ENCODE results near the gene RPL18.
A peak's percentile ranks its signal among the peaks of the same experiment; 100 is the strongest.

The RPL18 gene

DNA sequence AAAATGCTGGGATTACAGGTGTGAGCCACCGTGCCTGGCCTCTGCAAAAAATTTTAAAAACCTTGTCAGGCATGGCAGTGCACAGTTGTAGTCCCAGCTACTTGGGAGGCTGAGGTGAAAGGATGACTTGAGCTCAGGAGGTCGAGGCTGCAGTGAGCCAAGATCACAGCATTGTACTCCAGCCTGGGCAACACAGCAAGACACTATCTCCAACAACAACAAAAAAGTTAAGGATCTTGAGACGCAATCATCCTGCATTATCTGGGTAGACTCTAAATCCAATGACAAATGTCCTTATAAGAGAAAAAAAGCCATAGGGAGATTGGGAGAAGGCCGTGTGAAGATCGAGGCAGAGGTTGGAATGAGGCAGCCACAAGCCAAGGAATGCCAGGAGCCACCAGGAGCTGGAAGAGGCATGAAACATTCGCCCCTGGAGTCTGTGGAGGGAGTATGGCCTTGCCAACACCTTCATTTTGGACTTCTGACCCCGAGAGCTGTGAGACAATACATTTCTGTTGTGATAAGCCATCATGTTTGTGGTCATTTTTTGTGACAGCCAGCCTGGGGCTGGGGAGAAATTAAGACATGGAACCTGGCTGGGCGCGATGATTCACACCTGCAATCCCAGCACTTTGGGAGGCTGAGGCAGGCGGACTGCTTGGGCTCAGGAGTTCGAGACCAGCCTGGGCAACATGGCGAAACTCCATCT is 32.1 kb upstream of the RPL18 start:
- no peak overlapping the region for H3K4me3 Mint-ChIP-seq
- H3K27me3 Mint-ChIP-seq = no peaks in the 10 kb centered on the region
- no peak overlapping the region for H3K27ac Mint-ChIP-seq
- H3K9me3 Mint-ChIP-seq = no peaks in the 10 kb centered on the region
- DNase-seq = no peak
- ATAC-seq = no peak
- peaks cover 27% of the 10 kb centered on the region for H3K4me1 Mint-ChIP-seq

DNA sequence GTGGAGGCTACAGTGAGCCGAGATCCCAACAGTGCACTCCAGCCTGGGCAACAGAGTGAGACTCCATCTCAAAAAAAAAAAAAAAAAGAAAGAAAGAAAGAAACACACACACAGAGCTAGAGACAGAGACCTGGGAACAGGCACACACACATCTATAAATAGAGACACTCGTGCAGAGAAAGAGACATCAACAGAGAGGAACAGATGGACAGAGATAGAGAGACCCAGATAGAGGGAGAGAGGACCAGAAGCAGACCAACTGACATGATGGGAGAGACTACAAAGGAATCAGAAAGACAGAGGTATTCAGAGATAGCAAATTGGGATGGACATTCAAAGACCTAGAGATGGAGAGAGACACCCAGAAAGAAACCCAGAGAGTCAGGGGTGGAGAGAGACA is 29.2 kb upstream of the RPL18 start:
- Mint-ChIP-seq H3K27me3 (no peaks in the 10 kb centered on the region), H3K4me1 (peaks cover 48% of the 10 kb centered on the region), H3K27ac (no peak overlapping the region), H3K9me3 (no peaks in the 10 kb centered on the region), H3K4me3 (no peak overlapping the region)
- no peak for ATAC-seq
- no peak for DNase-seq

DNA sequence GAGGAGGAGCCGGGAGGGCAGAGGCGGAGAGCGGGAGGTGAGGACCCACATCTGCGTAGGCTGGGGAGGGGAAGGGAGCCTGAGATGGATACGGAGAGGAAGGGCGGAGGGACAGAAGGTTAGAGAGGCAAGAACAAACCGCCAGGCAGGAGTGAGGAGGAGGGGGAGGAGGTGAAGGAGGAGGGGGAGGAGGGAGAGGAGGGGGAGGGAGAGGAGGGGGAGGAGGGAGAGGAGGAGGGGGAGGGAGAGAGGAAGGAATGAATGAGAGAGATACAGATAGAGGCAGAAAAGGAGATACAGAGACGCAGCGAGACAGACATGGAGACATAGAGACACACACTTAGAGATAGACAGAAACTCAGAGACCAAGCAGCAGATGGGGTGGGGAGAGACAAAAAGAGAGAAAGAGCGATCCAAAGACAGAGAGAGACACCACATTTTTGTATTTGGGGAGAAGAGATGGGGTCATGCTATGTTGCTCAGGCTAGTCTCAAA is 27.8 kb upstream of the RPL18 start:
- Mint-ChIP-seq H3K9me3 (no peaks in the 10 kb centered on the region), H3K27me3 (no peaks in the 10 kb centered on the region), H3K27ac (peak overlapping the region in 1 of 2 donors; percentile 67), H3K4me3 (peak overlapping the region; percentile 89 to 97), H3K4me1 (peaks cover 48% of the 10 kb centered on the region)
- ATAC-seq = no peak
- no peak for DNase-seq

DNA sequence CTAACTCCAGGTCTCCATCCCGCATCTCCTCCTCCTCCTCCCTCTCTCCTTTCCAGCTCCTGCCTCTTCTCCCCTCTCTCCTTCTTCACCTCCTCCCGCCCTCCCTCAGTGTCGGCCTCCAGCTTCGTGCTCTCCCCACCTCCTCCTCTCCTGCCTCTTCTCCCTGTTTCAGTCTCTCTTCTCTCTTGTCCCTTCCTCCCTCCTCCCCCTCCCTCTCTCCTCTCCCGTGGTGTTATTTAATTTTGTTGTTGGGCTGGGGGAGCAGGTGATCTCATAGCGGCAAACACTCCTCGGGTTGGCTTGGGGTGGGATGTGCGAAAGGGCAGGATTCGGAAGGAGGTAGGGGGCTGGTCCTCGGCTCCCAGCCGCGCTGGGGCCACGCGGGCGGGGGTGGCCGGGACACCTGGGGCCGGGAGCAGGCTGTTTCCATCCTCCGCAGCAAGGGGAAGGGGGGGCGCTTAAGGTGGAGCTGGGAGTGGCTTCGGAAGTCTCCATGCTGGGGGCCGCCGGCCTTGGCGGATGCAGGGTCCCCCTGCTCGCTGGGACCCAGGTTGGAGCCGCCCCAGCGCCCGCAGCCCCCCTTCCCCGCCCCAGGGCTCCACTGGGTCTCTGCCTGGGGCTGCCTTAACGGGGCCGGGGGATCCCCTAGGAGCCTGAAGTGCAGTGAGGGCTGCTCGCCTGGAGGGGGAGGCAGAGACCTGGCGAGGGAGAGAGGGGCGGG is 27.2 kb upstream of the RPL18 start, which contains the start of gene CA11:
CA11 (minus strand) TSS at position 187 of the 721 bp plus-strand sequence. CDS start 555 bp downstream, outside the sequence.
- DNase-seq = peak; percentile 94 to 95
- H3K27me3 Mint-ChIP-seq = no peaks in the 10 kb centered on the region
- peaks cover 48% of the 10 kb centered on the region for H3K4me1 Mint-ChIP-seq
- ATAC-seq = peak; percentile 89
- H3K9me3 Mint-ChIP-seq = no peaks in the 10 kb centered on the region
- H3K27ac Mint-ChIP-seq = peak within 1 kb of the TSS; percentile 67 to 87
- peak within 1 kb of the TSS; percentile 89 to 97 for H3K4me3 Mint-ChIP-seq

DNA sequence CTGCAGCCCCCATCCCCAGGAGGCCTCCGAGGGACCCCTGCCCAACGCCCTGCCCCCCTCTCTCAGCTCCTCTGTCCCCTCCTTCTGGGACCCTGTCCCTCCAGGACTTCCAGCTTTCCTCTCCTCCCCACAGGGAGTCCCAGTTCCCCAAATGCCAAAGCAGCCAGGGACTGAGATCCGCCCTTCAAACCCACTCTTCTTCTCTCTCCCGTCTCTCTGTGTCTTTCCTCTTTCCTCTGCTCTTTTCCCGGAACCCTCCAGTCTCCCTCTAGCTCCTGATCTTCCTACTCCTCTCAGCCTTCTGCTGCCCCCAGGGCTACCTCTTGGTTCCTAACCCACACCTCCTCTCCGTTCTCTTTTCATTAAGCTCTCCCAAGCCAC is 26.6 kb upstream of the RPL18 start:
- Mint-ChIP-seq H3K4me1 (peaks cover 48% of the 10 kb centered on the region), H3K9me3 (no peaks in the 10 kb centered on the region), H3K4me3 (peak overlapping the region; percentile 89 to 97), H3K27ac (peak overlapping the region; percentile 44 to 87), H3K27me3 (no peaks in the 10 kb centered on the region)
- no peak for DNase-seq
- ATAC-seq = no peak

DNA sequence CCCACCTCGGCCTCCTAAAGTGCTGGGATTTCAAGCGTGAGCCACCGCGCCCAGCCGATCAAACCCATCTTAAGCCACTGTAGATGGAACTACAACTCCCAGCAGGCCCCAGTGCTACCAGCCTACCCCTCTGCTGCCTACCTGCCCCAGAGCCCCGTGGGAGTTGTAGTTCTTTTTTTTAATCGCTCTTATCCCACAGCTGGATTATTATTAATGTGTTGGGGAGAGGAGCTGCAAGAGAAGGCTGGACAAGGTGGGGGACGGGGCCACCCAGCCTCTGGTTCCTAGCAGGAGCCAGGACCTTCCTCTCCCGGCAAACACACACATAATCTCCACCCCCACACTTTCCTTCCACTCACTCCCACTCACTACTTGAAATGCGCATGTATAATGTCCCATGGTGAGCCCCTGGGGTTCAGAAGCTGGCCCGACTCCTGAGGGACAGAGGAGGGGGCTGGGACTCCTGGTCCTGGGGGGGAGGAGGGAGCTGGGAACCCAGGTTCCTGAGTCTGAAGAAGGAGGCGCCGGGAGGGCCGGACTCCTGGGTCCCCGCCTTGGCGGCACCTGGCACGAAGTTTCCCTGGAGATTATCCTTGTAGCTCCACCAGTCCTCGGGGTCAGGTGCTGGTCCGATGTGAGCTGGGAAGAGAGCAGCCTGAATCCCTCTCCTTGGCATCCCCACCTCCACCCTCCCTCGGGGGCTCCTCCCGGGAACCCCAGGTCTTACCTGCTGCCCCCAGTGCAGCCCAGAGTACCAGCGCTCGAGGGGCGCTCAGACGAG is 26.1 kb upstream of the RPL18 start:
- peak; percentile 81 for ATAC-seq
- peaks cover 49% of the 10 kb centered on the region for H3K4me1 Mint-ChIP-seq

DNA sequence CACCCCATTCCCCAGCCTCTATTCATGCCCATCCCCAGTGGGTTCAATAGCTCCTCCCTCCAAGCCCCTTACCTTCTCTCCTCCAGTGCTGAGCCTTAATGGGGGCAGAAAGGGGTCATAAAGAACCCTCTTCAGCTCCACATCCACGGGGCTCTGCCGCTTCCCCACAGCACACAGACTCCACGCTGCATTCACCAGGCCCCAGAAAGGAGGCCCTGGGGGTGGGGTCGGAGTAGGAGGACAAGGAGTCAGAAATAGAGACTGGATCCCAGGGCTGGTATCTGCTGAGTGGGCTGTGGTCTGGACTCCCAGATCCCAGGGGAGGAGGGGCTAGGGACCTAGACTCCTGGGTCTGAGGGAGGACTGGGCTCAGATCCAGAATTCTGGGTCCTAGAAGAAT is 25.4 kb upstream of the RPL18 start:
- DNase-seq (no peak), ATAC-seq (no peak)
- Mint-ChIP-seq H3K4me3 (peak overlapping the region; percentile 23 to 97), H3K9me3 (no peaks in the 10 kb centered on the region), H3K27me3 (no peaks in the 10 kb centered on the region), H3K27ac (no peak overlapping the region), H3K4me1 (peaks cover 51% of the 10 kb centered on the region)

More for the DNA sequence above, 26.1 kb upstream of the RPL18 start:
- no peaks in the 10 kb centered on the region for H3K9me3 Mint-ChIP-seq
- peak; percentile 74 to 79 for DNase-seq
- peak overlapping the region in 1 of 2 donors; percentile 19 for H3K27ac Mint-ChIP-seq
- no peaks in the 10 kb centered on the region for H3K27me3 Mint-ChIP-seq
- peak overlapping the region; percentile 89 to 97 for H3K4me3 Mint-ChIP-seq

DNA sequence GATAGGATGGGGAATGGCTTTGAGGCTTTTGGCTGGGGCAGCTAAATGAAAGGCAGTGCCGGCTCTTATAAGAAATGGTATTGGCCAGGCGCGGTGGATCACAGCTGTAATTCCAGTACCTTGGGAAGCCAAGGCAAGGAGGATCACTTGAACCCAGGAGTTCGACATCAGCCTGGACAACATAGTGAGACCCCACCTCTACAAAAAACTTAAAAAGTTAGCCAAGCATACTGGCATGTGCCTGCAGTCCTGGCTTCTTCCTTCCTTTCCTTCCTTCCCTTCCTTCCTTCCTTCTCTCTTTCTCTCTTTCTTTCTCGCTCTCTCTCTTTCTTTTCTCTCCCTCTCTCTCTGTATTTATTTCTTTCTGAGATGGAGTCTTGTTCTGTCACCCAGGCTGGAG is 23.9 kb upstream of the RPL18 start:
- peaks cover 7 to 8% of the 10 kb centered on the region in 2 donors for H3K9me3 Mint-ChIP-seq
- no peak overlapping the region for H3K27ac Mint-ChIP-seq
- H3K4me1 Mint-ChIP-seq = peaks cover 56% of the 10 kb centered on the region
- H3K27me3 Mint-ChIP-seq = no peaks in the 10 kb centered on the region
- no peak overlapping the region for H3K4me3 Mint-ChIP-seq
- ATAC-seq (no peak), DNase-seq (no peak)

DNA sequence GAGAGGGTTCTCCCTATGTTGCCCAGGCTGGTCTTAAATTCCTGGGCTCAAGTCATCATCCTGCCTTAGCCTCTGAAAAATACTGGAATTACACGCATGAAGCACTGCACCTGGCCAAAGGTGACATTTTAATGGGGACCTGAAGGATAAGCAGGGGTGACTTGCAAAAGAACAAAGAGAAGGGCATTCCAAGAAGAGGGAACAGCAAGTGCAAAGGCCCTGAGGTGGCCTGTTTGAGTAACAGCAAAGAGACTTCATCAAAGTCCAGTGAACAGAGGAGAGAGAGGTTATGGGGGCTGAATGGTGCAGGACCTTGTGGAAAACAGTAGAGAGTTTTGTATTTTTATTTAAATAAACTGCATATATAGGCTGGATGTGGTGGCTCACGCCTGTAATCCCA is 22.9 kb upstream of the RPL18 start:
- Mint-ChIP-seq H3K27me3 (no peaks in the 10 kb centered on the region), H3K4me1 (peaks cover 55% of the 10 kb centered on the region), H3K4me3 (no peak overlapping the region), H3K9me3 (peaks cover 7 to 8% of the 10 kb centered on the region in 2 donors), H3K27ac (no peak overlapping the region)
- ATAC-seq (no peak), DNase-seq (no peak)

DNA sequence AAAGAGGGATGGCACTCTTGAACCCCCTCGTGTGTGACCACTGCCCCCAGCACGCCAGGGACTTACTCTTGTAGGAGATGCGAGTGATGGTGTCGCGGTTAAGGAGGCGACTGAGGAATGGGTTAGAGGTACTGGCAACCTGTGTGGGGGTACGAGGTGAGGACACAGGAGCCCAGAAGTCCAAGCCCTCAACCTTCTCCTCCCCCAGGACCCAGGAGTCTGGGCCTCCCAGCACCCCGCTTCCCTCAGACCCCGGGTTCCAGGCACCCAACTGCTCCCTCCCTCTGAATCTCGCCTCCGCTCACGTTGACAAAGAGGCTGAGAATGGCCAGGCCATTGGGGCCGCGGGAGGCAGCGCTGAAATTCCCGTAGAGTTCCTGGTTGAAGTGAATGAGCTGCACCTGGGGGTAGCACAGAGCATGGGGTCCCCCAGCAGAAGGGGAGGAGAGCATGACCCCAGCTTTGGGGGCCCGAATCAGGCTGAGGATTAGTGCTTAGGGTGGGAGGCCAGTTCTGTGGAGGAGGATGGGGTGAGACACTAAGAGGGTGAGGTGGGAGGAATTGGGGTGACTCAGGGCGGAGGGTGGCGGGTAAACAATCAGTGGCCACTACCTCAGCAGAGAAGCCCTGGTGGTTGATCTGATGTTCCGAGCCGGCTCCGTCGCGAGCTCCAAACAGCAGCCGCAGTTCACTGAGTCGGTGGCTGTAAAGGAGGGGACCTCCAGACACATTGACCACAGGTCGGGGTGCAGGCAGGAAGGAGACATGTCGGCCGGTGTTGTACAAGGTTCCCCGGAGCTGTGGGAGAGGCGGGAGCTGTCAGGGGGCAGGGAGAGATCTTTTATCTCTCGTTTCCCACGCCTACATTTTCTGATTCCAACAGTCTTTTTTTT is 20.8 kb upstream of the RPL18 start:
- Mint-ChIP-seq H3K27ac (no peak overlapping the region), H3K4me3 (peak overlapping the region; percentile 54 to 66), H3K27me3 (no peaks in the 10 kb centered on the region), H3K9me3 (peaks cover 7 to 8% of the 10 kb centered on the region in 2 donors), H3K4me1 (peaks cover 50% of the 10 kb centered on the region)
- ATAC-seq (no peak), DNase-seq (no peak)

DNA sequence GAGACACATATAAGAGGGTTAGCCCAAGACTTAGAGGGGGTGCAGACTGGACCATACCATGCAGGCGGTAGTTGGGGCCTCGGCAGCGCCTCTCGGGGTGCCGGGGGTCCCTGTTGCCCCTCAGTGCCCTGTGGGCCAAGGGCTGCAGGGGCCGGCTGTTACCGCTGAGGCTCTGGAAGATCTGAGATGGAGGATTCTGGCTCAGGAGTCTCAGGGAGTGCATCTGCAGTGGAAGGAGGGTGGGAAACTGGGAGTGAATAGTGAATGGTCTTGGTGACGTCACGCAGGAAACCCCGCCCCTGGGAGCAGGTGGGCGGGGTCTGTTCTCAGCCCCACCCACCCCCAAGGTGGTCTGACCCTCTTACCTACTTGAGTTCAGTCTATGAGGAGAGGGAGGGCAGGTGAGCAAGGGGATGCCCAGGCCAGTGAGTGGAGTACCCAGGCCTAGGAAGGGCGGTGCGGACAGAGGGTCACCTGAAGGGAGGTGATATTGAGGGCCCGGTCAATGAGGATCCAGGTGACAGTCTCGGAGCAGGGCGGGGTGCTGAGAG is 19.9 kb upstream of the RPL18 start:
- Mint-ChIP-seq H3K4me1 (peaks cover 52% of the 10 kb centered on the region), H3K9me3 (peaks cover 7 to 8% of the 10 kb centered on the region in 2 donors), H3K27ac (peak overlapping the region; percentile 36 to 71), H3K27me3 (no peaks in the 10 kb centered on the region), H3K4me3 (peak overlapping the region; percentile 96 to 98)
- DNase-seq (no peak), ATAC-seq (no peak)

DNA sequence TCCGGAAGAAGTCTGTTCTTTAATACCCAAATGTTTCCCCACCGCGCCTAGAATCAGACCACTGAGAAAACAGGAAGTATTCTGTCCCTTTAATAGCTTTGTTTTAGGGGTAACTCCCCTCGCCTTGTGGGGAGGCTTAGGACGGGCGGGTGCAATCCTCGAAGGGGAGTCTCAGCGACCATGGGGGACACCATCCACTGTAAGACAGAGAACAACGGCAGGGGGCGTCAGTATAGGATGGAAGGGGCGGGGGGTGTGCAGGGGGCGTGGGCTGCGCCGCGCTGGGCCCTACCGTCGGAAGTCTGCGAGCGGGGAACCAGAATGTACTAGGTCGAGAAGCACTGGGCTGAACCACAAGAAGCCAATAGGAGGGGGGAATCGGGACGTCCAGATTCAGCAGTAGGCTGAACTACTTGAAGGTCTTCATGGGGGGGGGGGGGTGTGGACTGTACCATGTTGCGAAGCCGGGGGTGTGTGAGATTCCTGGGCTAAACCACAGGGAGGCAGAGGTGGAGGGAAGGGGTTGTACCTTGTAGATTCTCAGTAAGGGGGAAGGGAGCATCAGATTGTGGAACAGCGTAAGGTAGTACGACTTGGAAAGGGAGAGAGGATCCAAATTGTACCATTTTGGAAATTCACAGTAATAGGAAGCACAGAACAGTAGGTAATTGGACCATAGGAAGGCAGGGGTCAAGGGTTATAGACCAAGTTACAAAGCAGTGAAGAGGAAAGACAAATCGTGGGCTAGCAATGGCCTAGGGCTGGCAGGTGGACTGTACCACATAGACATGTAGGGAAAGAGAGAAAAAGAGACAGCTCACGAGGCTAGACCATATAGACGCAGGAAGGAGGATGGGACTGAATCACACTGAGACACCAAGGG is 19.2 kb upstream of the RPL18 start:
- Mint-ChIP-seq H3K4me3 (peak overlapping the region; percentile 96 to 98), H3K9me3 (peaks cover 7 to 8% of the 10 kb centered on the region in 2 donors), H3K27ac (peak overlapping the region; percentile 98 to 99), H3K27me3 (no peaks in the 10 kb centered on the region), H3K4me1 (peaks cover 59% of the 10 kb centered on the region)
- DNase-seq (peak; percentile 84 to 90), ATAC-seq (peak; percentile 44)

DNA sequence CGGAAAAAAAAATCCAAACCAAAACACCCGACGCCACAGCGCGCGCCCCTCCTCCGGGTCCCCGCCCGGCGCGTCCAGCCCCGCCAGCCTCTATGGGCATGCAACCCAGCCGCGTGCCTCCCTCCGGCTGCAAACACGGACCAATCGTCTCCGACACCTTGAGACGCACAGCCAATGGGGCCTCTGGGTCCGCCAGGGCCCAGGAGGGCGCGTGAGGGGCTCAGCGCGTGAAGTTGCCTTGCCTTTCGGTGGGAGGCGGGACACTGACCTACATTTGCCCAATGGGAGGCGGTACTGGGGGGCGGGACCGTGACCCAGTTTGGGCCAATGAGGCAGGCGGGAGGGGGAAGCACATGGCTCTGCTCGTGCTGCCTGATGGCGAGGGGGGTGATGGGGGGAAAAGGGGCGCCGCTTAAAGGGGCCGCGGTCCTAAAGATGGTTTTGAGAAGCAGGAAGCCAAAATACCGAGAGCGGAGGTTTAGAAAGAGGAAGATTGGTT is 18.5 kb upstream of the RPL18 start:
- Mint-ChIP-seq H3K9me3 (peaks cover 7 to 8% of the 10 kb centered on the region in 2 donors), H3K27ac (peak overlapping the region; percentile 98 to 99), H3K4me1 (peaks cover 66% of the 10 kb centered on the region), H3K27me3 (no peaks in the 10 kb centered on the region), H3K4me3 (peak overlapping the region; percentile 96 to 98)
- DNase-seq = peak; percentile 99 to 100
- peak; percentile 84 for ATAC-seq

Data from stimulated activated naive CD8-positive, alpha-beta T cell treated with anti-CD3 and anti-CD28 coated beads, Interleukin-15, amount 100 ng/mL, for 72 hours (primary cell).